ENCODE data around the gene TNF.
A peak's percentile ranks its signal among the peaks of the same experiment; 100 is the strongest.
"Not testable (repeated sequence)": the region's sequence is repeated elsewhere in the genome, so short reads cannot be mapped to it uniquely, and the experiment has no call there.

Gene TNF

DNA sequence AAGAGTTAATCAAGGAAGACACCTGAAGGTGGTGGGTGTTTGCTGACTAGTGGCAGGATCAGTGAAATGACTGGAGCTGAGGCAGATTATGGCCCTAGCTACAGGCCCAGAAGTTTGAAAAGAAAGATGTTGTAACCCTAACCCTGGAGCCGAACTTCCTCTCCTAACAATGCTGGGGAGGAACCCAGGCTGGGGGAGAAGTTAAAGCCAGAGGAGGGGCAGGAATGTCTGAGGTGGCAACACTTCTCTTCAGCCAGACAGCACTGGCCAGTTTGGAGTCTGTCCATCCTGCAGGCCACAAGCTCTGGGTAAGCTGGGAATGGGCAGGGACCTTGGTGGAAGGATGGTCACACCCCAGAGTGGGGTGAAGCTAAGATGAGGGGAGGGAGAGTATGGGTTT is 10.6 kb downstream of the TNF start, which contains the start of gene LST1:
Gene LST1, plus strand, starts transcription at position 270 of the 400 bp plus-strand sequence. CDS start 1,023 bp downstream, outside the sequence.
- DNase-seq (ENCODE audit: insufficient read length, low spot score): no peak
- FAIRE-seq: no peak
- TF ChIP-seq PAX5 (IDR thresholded peaks at IDR 0.05; ENCODE audit: insufficient read depth, low read length, severe bottlenecking) (no peak), SPI1 (IDR thresholded peaks at IDR 0.05; ENCODE audit: low read depth, low read length) (peak; percentile 18; the same call in 1 of the 2 replicates)

GRCh38 chr6:31586599-31587281 is 11.4 kb downstream of the TNF start:
- no peak for TF ChIP-seq POLR2AphosphoS5 (IDR thresholded peaks at IDR 0.05; ENCODE audit: low read depth, low read length)
- 0 out of 2 replicates have a peak, but pooled peaks have one; percentile 47 for TF ChIP-seq POLR2A (IDR thresholded peaks at IDR 0.05; ENCODE audit: low read depth, low read length)
- no peak; the same call in 1 of the 2 replicates for TF ChIP-seq TAF1 (IDR thresholded peaks at IDR 0.05; ENCODE audit: low read depth, low read length)
- TF ChIP-seq PAX5 (IDR thresholded peaks at IDR 0.05; ENCODE audit: insufficient read depth, low read length, severe bottlenecking): no peak
- TF ChIP-seq POU2F2 (IDR thresholded peaks at IDR 0.05; ENCODE audit: low read depth, low read length): no peak
- TF ChIP-seq SPI1 (IDR thresholded peaks at IDR 0.05; ENCODE audit: low read depth, low read length): peak; percentile 89
- DNase-seq (ENCODE audit: insufficient read length, low spot score) (no peak), FAIRE-seq (peak; percentile 93)

GRCh38 chr6:31587791-31588777 is 12.7 kb downstream of the TNF start:
- TF ChIP-seq SPI1 (IDR thresholded peaks at IDR 0.05; ENCODE audit: low read depth, low read length) (no peak), TAF1 (IDR thresholded peaks at IDR 0.05; ENCODE audit: low read depth, low read length) (no peak), POLR2AphosphoS5 (IDR thresholded peaks at IDR 0.05; ENCODE audit: low read depth, low read length) (no peak), POU2F2 (IDR thresholded peaks at IDR 0.05; ENCODE audit: low read depth, low read length) (no peak), POLR2A (IDR thresholded peaks at IDR 0.05; ENCODE audit: low read depth, low read length) (no peak), PAX5 (IDR thresholded peaks at IDR 0.05; ENCODE audit: insufficient read depth, low read length, severe bottlenecking) (no peak)
- DNase-seq (ENCODE audit: insufficient read length, low spot score) (no peak), FAIRE-seq (no peak)

DNA sequence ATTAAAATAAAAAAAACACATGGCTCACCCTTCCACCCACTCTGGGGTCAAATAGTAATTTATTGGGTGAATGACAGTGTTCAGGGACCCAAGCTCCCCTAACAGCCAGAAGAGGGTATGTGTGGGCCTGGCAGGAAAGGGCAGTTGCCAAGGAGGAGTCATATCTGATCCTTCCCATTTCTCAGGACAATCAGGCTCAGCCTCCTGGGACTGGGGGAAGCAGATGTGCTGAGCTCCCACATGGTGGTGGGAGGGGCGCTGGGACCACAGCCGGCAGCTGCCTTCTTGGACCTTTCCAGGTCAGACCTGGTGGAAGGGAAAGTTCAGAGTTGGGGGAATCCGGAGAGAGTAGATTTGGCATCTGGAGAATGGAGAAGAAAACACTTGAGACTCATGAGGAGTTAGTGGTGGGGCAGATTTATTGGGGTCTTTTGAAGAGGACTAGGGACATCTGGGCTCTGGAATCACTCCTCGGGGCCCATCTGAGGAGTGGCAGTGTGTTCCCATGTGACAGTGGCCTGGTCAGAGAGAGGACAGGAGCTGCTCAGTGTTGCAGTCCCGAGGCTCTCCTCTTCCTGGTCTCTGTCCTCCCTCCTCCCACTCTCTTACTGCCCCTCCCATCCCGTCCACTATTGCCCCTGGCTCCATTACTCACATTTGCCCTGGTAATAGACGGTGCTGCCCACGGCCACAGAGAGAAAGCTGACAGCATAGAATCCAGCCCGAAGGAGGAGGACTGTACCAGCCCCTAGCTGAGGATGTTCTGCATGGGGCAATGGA is 13.7 kb downstream of the TNF start:
- DNase-seq (ENCODE audit: insufficient read length, low spot score): no peak
- FAIRE-seq: no peak
- TF ChIP-seq POU2F2 (IDR thresholded peaks at IDR 0.05; ENCODE audit: low read depth, low read length) (no peak), POLR2A (IDR thresholded peaks at IDR 0.05; ENCODE audit: low read depth, low read length) (no peak), POLR2AphosphoS5 (IDR thresholded peaks at IDR 0.05; ENCODE audit: low read depth, low read length) (no peak), TAF1 (IDR thresholded peaks at IDR 0.05; ENCODE audit: low read depth, low read length) (no peak), PAX5 (IDR thresholded peaks at IDR 0.05; ENCODE audit: insufficient read depth, low read length, severe bottlenecking) (no peak), SPI1 (IDR thresholded peaks at IDR 0.05; ENCODE audit: low read depth, low read length) (no peak)

DNA sequence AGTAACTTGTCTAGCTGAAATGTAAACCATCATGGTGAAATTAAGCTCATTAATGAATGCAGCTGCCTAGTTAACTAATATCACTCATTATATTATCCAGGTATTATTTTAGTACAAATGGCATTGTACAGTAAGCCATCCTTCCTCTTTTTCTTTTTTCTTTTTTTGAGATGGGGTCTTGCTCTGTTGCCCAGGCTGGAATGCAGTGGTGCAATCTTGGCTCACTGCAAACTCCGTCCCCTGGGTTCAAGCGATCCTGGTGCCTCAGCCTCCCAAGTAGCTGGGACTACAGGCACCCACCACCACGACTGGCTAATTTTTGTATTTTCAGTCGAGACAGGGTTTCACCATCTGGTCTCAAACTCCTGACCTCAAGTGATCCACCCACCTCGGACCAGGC is 15.3 kb downstream of the TNF start:
- not testable (repeated sequence) for FAIRE-seq; DNase-seq (ENCODE audit: insufficient read length, low spot score)

DNA sequence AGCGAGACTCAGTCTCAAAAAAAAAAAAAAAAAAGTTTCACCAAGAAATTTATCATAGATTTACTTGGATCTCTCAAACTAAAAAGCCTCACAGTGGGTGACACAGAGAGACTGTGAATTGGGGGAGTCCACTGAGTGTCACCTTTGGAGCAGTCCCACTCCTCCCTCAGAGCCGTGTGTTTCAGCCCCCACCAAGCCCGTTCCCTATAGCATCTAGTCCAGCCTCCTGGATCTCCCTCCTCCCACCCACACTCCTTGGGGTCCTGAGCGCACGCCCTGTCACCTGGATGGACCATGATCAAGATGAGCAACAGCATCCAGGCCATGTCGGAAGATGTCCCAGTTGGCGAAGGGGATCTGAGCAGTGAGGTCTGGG is 17.0 kb downstream of the TNF start:
- TF ChIP-seq SPI1 (IDR thresholded peaks at IDR 0.05; ENCODE audit: low read depth, low read length) (no peak), PAX5 (IDR thresholded peaks at IDR 0.05; ENCODE audit: insufficient read depth, low read length, severe bottlenecking) (no peak), POU2F2 (IDR thresholded peaks at IDR 0.05; ENCODE audit: low read depth, low read length) (no peak), POLR2A (IDR thresholded peaks at IDR 0.05; ENCODE audit: low read depth, low read length) (no peak), POLR2AphosphoS5 (IDR thresholded peaks at IDR 0.05; ENCODE audit: low read depth, low read length) (no peak), TAF1 (IDR thresholded peaks at IDR 0.05; ENCODE audit: low read depth, low read length) (no peak)
- FAIRE-seq (no peak), DNase-seq (ENCODE audit: insufficient read length, low spot score) (no peak)

DNA sequence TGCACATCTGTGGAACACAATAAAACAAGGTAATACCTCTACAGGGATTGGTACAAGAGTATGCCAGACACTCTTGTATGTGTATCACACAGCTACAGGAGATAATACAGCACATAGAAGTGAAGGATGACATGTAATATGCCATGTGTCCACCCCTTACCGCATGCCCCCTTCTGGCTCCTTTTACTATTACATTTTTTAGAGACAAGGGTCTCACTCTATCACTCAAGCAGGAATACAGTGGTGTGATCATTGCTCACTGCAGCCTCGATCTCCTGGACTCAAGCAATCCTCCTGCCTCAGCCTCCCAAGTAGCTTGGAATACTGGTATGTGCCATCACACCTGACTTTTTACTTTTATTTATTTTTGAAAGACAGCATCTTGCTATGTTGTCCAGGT is 21.6 kb downstream of the TNF start:
- TF ChIP-seq PAX5 (IDR thresholded peaks at IDR 0.05; ENCODE audit: insufficient read depth, low read length, severe bottlenecking) (no peak), POU2F2 (IDR thresholded peaks at IDR 0.05; ENCODE audit: low read depth, low read length) (no peak), TAF1 (IDR thresholded peaks at IDR 0.05; ENCODE audit: low read depth, low read length) (no peak), POLR2A (IDR thresholded peaks at IDR 0.05; ENCODE audit: low read depth, low read length) (no peak), POLR2AphosphoS5 (IDR thresholded peaks at IDR 0.05; ENCODE audit: low read depth, low read length) (no peak), SPI1 (IDR thresholded peaks at IDR 0.05; ENCODE audit: low read depth, low read length) (no peak)
- FAIRE-seq: peak; percentile 69
- no peak for DNase-seq (ENCODE audit: insufficient read length, low spot score)

GRCh38 chr6:31607317-31607716 is 32.0 kb downstream of the TNF start:
- DNase-seq (ENCODE audit: insufficient read length, low spot score) (no peak), FAIRE-seq (no peak)
- TF ChIP-seq POLR2A (IDR thresholded peaks at IDR 0.05; ENCODE audit: low read depth, low read length) (no peak), SPI1 (IDR thresholded peaks at IDR 0.05; ENCODE audit: low read depth, low read length) (no peak), POLR2AphosphoS5 (IDR thresholded peaks at IDR 0.05; ENCODE audit: low read depth, low read length) (no peak), PAX5 (IDR thresholded peaks at IDR 0.05; ENCODE audit: insufficient read depth, low read length, severe bottlenecking) (no peak), POU2F2 (IDR thresholded peaks at IDR 0.05; ENCODE audit: low read depth, low read length) (no peak), TAF1 (IDR thresholded peaks at IDR 0.05; ENCODE audit: low read depth, low read length) (no peak)
